Inflammatory macrophage treated with lipopolysaccharide for 1 hour (primary cell): Measurements from ENCODE around the gene PRPF18.

Experiments used
- DNase-seq, 2 donors: peaks; one replicate each; pipeline ENCODE4 v3.0.0-alpha.2; 2020 to 2022

The PRPF18 gene

DNA sequence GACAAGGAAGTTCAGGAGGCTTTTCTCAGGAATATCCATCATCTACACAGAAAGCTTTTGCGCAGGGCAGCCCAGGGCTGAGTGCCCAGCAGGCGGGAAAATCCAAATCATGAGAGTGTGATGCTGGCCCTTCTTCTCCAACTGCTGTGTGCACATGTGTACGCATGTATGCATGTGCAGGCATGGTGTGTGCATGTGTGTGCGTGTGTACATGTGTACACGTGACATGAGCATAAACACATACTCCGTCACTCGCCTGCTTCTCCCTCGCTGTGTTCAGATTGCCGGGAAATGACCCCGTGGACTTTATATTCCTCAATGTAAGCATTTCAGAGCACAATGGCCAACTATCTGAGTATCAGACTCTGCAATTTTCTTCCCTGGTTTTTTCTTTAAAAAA lies 85.1 kb downstream of the PRPF18 start:
- no peak for DNase-seq

DNA sequence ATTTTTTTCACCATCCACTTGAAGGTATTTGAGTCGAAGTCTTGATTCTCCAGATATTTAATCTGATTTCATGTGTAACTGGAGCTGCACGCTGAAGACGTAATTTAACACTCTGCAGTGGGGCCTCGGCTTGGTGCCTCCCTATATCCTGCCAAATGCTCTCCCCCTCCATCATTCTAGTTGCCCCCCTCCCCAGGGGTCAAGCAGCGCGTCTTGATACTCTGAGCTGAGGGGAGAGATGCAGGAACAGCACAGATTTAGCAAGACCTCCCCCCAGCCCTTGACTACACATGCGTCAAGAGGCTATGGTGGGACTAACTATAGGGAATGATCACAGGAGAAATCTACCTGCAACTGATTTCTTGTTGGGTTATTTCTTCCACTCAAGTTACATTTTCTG lies 85.8 kb downstream of the PRPF18 start:
- no peak for DNase-seq

DNA sequence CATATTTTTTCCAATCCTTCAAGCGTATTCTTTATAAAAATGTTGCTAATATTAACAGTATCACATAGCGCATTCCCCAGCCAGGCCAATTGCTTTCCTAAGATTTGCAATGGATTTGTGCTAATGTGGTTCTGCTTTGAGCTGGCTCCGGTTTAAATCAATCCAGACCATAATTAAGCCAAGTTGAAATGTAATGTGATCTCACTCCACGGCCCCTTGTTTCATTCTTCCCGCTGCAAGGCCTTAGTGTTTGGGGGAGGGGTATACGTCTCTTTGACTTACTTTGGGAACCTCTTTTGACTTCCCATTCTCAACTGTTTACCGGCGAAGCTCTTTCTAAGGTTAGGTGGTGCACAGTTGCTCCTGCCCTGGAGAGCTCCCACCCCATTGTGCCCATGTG lies 86.4 kb downstream of the PRPF18 start:
- no peak for DNase-seq

DNA sequence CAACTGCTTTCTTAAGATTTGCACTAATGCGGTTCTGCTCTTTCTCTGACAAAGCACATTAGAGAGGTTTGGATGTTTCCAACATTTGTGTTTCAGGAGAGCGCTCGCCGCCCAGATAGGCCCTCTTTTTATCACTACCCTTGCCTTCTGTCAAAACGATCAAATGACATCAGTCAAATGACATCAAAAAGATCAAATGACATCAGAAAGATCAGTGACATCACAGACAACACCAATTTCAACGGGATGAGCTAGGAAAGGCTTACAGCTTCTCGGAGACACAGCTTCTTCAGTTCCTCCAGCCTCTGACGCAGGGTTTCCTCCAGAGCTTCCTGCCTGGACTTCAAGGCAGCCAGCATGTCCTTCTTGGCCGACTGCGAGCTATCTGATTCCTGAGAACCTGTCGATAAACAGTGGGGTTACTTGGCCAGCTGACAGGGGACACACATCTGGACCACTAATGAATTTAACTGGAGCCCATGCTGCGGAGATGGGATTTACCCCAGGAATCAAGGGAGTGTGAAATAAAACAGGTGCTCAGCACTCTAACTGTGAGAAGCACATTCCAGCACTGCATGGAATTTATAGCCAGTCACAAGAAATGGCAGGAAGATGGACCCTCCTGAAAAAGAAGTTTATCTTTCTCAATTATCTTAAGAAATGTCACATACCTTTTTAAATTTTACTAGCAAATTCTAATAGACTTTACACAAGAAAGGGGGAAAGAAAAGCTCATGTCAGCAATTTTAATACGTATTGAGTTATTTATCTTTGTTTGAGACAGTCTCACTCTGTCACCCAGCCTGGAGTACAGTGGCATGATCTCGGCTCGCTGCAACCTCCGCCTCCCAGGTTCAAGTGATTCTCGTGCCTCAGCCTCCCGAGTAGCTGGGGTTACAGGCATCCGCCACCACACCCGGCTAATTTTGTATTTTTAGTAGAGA lies 88.2 kb downstream of the PRPF18 start:
- no peak for DNase-seq

DNA sequence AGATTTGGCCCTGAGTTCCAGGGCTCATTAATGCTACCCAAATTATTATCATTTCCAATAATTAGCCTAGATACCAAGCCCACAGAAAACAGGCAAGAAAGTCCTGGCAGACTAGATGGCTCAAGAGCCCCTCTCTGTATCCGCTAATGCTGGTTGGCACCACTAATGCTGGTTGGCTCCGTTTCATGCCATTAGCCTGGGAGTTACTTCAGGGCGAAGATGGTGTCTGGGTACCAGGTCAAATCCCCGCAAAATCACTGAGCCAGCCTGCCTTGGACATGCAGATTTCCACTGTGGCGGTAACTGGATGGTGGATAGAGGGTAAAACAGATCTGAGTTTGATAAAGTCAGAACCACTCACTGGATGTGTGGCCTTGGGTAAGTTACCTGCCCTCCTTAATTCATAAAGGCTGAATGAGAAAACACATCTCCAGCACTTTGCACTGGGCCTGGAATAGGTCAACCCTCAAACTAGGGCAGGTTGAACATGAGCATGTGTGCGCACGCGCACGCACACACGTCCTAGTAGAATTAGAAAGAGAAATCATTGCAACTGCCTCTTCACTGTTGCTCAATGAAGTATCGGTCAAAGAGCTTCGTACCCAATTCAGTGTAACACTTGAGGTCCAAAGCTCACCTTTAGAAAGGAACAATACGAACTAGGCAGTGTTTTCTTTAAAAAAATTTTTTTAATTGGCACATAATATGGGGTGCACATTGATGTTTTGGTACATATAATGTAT lies 91.5 kb downstream of the PRPF18 start:
- DNase-seq, result no peak
